Measurements from ENCODE around the gene PYROXD2. TPM values are rescaled to one million over a fixed set of nuclear protein-coding genes. Genes with fewer than 3 reads are reported as not detected.
"Not testable (repeated sequence)": the region's sequence is repeated elsewhere in the genome, so short reads cannot be mapped to it uniquely, and the experiment has no call there.

Gene PYROXD2
- polyA plus RNA-seq, 1 experiment, result 23.1 TPM

- Histone ChIP-seq H3K36me3 (ENCODE audit: control insufficient read depth, insufficient read depth, low read length) (peaks cover 2% of the 10 kb centered on the region), H3K4me3 (ENCODE audit: low read depth, low read length) (no peak overlapping the region), H3K27me3 (ENCODE audit: control insufficient read depth, insufficient read depth, low read length) (no peaks in the 10 kb centered on the region)
- CTCF ChIA-PET, result interaction anchor here (1.0 to 1.1 kb wide), 2 partner anchors 34 to 79 kb away, joined by 3 read pairs; no protein-coding TSS in a partner anchor
- TF ChIP-seq CTCF (IDR thresholded peaks at IDR 0.05; ENCODE audit: insufficient read depth, low read depth, low read length), result no peak
- POLR2A ChIA-PET, result no interaction called here
- no peak for DNase-seq (ENCODE audit: low read depth)
These were observed 26.8 kb downstream of the PYROXD2 start for GRCh38 chr10:98388101-98388655.

- Histone ChIP-seq H3K27me3 (ENCODE audit: control insufficient read depth, insufficient read depth, low read length) (no peaks in the 10 kb centered on the region), H3K4me3 (ENCODE audit: low read depth, low read length) (no peak overlapping the region), H3K36me3 (ENCODE audit: control insufficient read depth, insufficient read depth, low read length) (peaks cover 2% of the 10 kb centered on the region)
- CTCF ChIA-PET, result no interaction called here
- DNase-seq (ENCODE audit: low read depth), result no peak
- TF ChIP-seq CTCF (IDR thresholded peaks at IDR 0.05; ENCODE audit: insufficient read depth, low read depth, low read length), result no peak
- POLR2A ChIA-PET, result no interaction called here
These were observed 30.4 kb downstream of the PYROXD2 start for GRCh38 chr10:98384531-98385133.

- TF ChIP-seq CTCF (IDR thresholded peaks at IDR 0.05; ENCODE audit: insufficient read depth, low read depth, low read length), result no peak
- ChIA-PET POLR2A (no interaction called here), CTCF (interaction anchor here (0.6 to 2.1 kb wide), 5 partner anchors 11 to 136 kb away, joined by 3 to 10 read pairs (median 4); no protein-coding TSS in a partner anchor)
- Histone ChIP-seq H3K36me3 (ENCODE audit: control insufficient read depth, insufficient read depth, low read length) (peaks cover 2% of the 10 kb centered on the region), H3K27me3 (ENCODE audit: control insufficient read depth, insufficient read depth, low read length) (no peaks in the 10 kb centered on the region), H3K4me3 (ENCODE audit: low read depth, low read length) (no peak overlapping the region)
- no peak for DNase-seq (ENCODE audit: low read depth)
These were observed 31.1 kb downstream of the PYROXD2 start for GRCh38 chr10:98383869-98384268.

GRCh38 chr10:98383134-98383667 lies 31.8 kb downstream of the PYROXD2 start:
- H3K36me3 ChIP-seq (ENCODE audit: control insufficient read depth, insufficient read depth, low read length); H3K4me3 ChIP-seq (ENCODE audit: low read depth, low read length); H3K27me3 ChIP-seq (ENCODE audit: control insufficient read depth, insufficient read depth, low read length): not testable (repeated sequence)
- DNase-seq (ENCODE audit: low read depth), result peak; percentile 71
- ChIA-PET CTCF (interaction anchor here (0.6 to 2.1 kb wide), 6 partner anchors 11 to 135 kb away, joined by 3 to 10 read pairs (median 4); no protein-coding TSS in a partner anchor), POLR2A (interaction anchor here (0.9 kb wide), 1 partner anchor 11 kb away, joined by 5 read pairs; no protein-coding TSS in a partner anchor)

- TF ChIP-seq CTCF (IDR thresholded peaks at IDR 0.05; ENCODE audit: insufficient read depth, low read depth, low read length), result no peak
- ChIA-PET CTCF (interaction anchor here (0.8 to 2.2 kb wide), 4 partner anchors 12 to 73 kb away, joined by 3 to 10 read pairs (median 8); no protein-coding TSS in a partner anchor), POLR2A (interaction anchor here (0.9 kb wide), 1 partner anchor 11 kb away, joined by 5 read pairs; no protein-coding TSS in a partner anchor)
- H3K27me3 ChIP-seq (ENCODE audit: control insufficient read depth, insufficient read depth, low read length), result no peaks in the 10 kb centered on the region
- H3K4me3 ChIP-seq (ENCODE audit: low read depth, low read length), result no peak overlapping the region
- peaks cover 2% of the 10 kb centered on the region for H3K36me3 ChIP-seq (ENCODE audit: control insufficient read depth, insufficient read depth, low read length)
- no peak for DNase-seq (ENCODE audit: low read depth)
These were observed 32.3 kb downstream of the PYROXD2 start for GRCh38 chr10:98382691-98383101.
